ENCODE data around the gene ABCA10. TPM values are rescaled to one million over a fixed set of nuclear protein-coding genes. Genes with fewer than 3 reads are reported as not detected.

Gene ABCA10
- total and polyA plus RNA-seq, 2 experiments from 2014 or later: not detected

DNA sequence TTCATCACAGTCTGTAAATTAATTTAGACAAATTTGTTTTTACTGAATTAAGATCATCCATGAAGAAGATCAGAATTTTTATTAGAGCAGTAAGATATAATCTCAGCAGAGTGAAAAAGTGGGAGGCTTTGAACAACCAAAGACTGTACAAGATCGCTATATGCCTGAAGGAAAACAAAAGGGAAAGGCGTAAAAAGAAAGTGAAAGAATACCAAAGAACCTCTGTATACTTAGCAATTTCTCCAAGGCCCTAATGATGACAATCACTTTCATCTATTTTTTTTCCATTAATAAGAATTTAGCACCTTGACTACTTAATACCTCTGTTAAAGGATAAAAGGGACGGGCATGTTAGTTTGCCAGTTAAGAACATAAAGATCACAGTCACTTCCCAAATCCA is 38.6 kb upstream of the ABCA10 start:
- H3K4me2 ChIP-seq: no peak overlapping the region
- H4K20me1 ChIP-seq (replicated peaks; ENCODE audit: insufficient read depth): no peaks in the 10 kb centered on the region
- H3K36me3 Mint-ChIP-seq (ENCODE audit: low read depth): no peaks in the 10 kb centered on the region
- no peak overlapping the region for H3K27ac Mint-ChIP-seq
- no peaks in the 10 kb centered on the region for H3K27me3 Mint-ChIP-seq (ENCODE audit: insufficient read depth, low read depth, poor library complexity)
- H2AFZ ChIP-seq: no peak overlapping the region
- H3K4me3 Mint-ChIP-seq: no peak overlapping the region
- H3K27me3 ChIP-seq (ENCODE audit: insufficient read depth): no peaks in the 10 kb centered on the region
- TF ChIP-seq STAT1 (IDR thresholded peaks at IDR 0.05; ENCODE audit: unreplicated experiment) (no peak), JUNB (IDR thresholded peaks at IDR 0.05; ENCODE audit: unreplicated experiment) (no peak), ZNF331 (CRISPR knock-in tag; IDR thresholded peaks at IDR 0.05; ENCODE audit: low read depth) (no peak), CTCF (conservative IDR thresholded peaks at IDR 0.05; ENCODE audit: low read depth in 2 of 2) (no peak), NANOG (IDR thresholded peaks at IDR 0.05; ENCODE audit: borderline replicate concordance) (no peak), CREB1 (CRISPR knock-in tag; IDR thresholded peaks at IDR 0.05; ENCODE audit: low read depth) (no peak), POLR2AphosphoS5 (IDR thresholded peaks at IDR 0.05; ENCODE audit: low read depth) (no peak), EZH2phosphoT487 (IDR thresholded peaks at IDR 0.05; ENCODE audit: unreplicated experiment) (no peak), REST (IDR thresholded peaks at IDR 0.05; ENCODE audit: unreplicated experiment) (no peak), ETS1 (IDR thresholded peaks at IDR 0.05) (no peak), EZH2 (IDR thresholded peaks at IDR 0.05; ENCODE audit: low read depth, unreplicated experiment) (no peak)
- TF ChIP-seq, protein P1, sequence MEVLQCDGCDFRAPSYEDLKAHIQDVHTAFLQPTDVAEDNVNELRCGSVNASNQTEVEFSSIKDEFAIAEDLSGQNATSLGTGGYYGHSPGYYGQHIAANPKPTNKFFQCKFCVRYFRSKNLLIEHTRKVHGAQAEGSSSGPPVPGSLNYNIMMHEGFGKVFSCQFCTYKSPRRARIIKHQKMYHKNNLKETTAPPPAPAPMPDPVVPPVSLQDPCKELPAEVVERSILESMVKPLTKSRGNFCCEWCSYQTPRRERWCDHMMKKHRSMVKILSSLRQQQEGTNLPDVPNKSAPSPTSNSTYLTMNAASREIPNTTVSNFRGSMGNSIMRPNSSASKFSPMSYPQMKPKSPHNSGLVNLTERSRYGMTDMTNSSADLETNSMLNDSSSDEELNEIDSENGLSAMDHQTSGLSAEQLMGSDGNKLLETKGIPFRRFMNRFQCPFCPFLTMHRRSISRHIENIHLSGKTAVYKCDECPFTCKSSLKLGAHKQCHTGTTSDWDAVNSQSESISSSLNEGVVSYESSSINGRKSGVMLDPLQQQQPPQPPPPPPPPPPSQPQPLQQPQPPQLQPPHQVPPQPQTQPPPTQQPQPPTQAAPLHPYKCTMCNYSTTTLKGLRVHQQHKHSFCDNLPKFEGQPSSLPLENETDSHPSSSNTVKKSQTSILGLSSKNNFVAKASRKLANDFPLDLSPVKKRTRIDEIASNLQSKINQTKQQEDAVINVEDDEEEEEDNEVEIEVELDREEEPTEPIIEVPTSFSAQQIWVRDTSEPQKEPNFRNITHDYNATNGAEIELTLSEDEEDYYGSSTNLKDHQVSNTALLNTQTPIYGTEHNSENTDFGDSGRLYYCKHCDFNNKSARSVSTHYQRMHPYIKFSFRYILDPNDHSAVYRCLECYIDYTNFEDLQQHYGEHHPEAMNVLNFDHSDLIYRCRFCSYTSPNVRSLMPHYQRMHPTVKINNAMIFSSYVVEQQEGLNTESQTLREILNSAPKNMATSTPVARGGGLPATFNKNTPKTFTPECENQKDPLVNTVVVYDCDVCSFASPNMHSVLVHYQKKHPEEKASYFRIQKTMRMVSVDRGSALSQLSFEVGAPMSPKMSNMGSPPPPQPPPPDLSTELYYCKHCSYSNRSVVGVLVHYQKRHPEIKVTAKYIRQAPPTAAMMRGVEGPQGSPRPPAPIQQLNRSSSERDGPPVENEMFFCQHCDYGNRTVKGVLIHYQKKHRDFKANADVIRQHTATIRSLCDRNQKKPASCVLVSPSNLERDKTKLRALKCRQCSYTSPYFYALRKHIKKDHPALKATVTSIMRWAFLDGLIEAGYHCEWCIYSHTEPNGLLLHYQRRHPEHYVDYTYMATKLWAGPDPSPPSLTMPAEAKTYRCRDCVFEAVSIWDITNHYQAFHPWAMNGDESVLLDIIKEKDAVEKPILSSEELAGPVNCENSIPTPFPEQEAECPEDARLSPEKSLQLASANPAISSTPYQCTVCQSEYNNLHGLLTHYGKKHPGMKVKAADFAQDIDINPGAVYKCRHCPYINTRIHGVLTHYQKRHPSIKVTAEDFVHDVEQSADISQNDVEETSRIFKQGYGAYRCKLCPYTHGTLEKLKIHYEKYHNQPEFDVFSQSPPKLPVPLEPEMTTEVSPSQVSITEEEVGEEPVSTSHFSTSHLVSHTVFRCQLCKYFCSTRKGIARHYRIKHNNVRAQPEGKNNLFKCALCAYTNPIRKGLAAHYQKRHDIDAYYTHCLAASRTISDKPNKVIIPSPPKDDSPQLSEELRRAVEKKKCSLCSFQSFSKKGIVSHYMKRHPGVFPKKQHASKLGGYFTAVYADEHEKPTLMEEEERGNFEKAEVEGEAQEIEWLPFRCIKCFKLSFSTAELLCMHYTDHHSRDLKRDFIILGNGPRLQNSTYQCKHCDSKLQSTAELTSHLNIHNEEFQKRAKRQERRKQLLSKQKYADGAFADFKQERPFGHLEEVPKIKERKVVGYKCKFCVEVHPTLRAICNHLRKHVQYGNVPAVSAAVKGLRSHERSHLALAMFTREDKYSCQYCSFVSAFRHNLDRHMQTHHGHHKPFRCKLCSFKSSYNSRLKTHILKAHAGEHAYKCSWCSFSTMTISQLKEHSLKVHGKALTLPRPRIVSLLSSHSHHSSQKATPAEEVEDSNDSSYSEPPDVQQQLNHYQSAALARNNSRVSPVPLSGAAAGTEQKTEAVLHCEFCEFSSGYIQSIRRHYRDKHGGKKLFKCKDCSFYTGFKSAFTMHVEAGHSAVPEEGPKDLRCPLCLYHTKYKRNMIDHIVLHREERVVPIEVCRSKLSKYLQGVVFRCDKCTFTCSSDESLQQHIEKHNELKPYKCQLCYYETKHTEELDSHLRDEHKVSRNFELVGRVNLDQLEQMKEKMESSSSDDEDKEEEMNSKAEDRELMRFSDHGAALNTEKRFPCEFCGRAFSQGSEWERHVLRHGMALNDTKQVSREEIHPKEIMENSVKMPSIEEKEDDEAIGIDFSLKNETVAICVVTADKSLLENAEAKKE (CRISPR knock-in tag; IDR thresholded peaks at IDR 0.05): no peak
- H3F3A ChIP-seq (replicated peaks; ENCODE audit: low read depth): no peaks in the 10 kb centered on the region
- H3K9me2 ChIP-seq (ENCODE audit: insufficient read depth): no peaks in the 10 kb centered on the region
- H3K4me1 Mint-ChIP-seq: no peaks in the 10 kb centered on the region
- H3K4me1 ChIP-seq (ENCODE audit: insufficient read depth): no peaks in the 10 kb centered on the region
- no peak overlapping the region for H3K27ac ChIP-seq (ENCODE audit: low read depth)
- no peaks in the 10 kb centered on the region for H3K9me3 Mint-ChIP-seq
- H3K36me3 ChIP-seq (ENCODE audit: insufficient read depth): no peaks in the 10 kb centered on the region
- no peak for DNase-seq (ENCODE audit: low spot score)
- no peaks in the 10 kb centered on the region for H3K79me2 ChIP-seq (replicated peaks; ENCODE audit: insufficient read depth)
- no peak overlapping the region for H3K4me3 ChIP-seq
- no peak for ATAC-seq
